B cell (primary cell): ENCODE measurements around the gene SH3D19. TPM values are rescaled to one million over a fixed set of nuclear protein-coding genes. Genes with fewer than 3 reads are reported as not detected.

Source experiments
- ATAC-seq: fragments of 200-7000 bp; cut with Tn5 transposase; one replicate; pipeline ENCODE4 v1.10.0; 2021; ENCODE audit warnings: low read depth, mild to moderate bottlenecking, moderate number of reproducible peaks, moderate library complexity
- CTCF ChIA-PET: fragments of 350-600 bp; sonication (Branson Sonifier 250); formaldehyde crosslinking; loops from one replicate; lab custom pipeline; 2021; ENCODE audit warnings: antibody characterized with exemption, inconsistent platforms; lab: Charles Lee
- POLR2A ChIA-PET: fragments of 350-600 bp; sonication (Branson Sonifier 250); formaldehyde crosslinking; loops from one replicate; lab custom pipeline; 2021; ENCODE audit warnings: antibody characterized with exemption; lab: Charles Lee
- DNase-seq: peaks from one replicate; pipeline ENCODE4 v3.0.0; 2013
- H2AFZ ChIP-seq: 2 replicates; pipeline ENCODE4 v1.6.1; 2012; ENCODE audit warnings: mild to moderate bottlenecking, low read depth, low read length; ENCODE audit not compliant: insufficient read depth, poor library complexity, severe bottlenecking
- H3K27ac ChIP-seq, 2 donors: 1 replicate in 1 of 2; 2 replicates in 1 of 2; pipeline ENCODE4 v1.5.1; 2012 to 2013; ENCODE audit warnings: low read length in 2 of 2, mild to moderate bottlenecking in 2 of 2, moderate library complexity in 1 of 2
- H3K27me3 ChIP-seq, 4 experiments: fragments of 200-600 bp in 1 of 4; sonication (generic) in 1 of 4; replicated peaks in 1 of 4; 1 replicate in 2 of 4; 2 replicates in 2 of 4; pipeline versions ENCODE4 v1.6.1 to v1.7.0; 2013 to 2016; ENCODE audit warnings: low read length in 3 of 4, mild to moderate bottlenecking in 2 of 4, mixed read lengths in 1 of 4, moderate library complexity in 1 of 4; ENCODE audit not compliant: insufficient read depth in 4 of 4, control insufficient read depth in 3 of 4; ENCODE audit errors: control extremely low read depth in 1 of 4
- H3K36me3 ChIP-seq, 2 experiments: replicated peaks in 1 of 2; 1 replicate in 1 of 2; 2 replicates in 1 of 2; pipeline versions ENCODE4 v1.6.1 to v1.7.1; 2013; ENCODE audit warnings: low read length in 1 of 2; ENCODE audit not compliant: insufficient read depth in 2 of 2, control insufficient read depth in 1 of 2; ENCODE audit errors: control extremely low read depth in 1 of 2, extremely low read depth in 1 of 2
- H3K4me1 ChIP-seq, 2 donors: fragments of 200-600 bp in 1 of 2; sonication (generic) in 1 of 2; 1 replicate in 1 of 2; 2 replicates in 1 of 2; pipeline versions ENCODE4 v1.5.1 to v1.6.1; 2013 to 2017; ENCODE audit warnings: low read length in 2 of 2; ENCODE audit not compliant: control insufficient read depth in 2 of 2, insufficient read depth in 2 of 2
- H3K4me2 ChIP-seq: replicated peaks from 2 replicates; pipeline ENCODE3; 2012; ENCODE audit warnings: mild to moderate bottlenecking, low read depth, low read length; ENCODE audit not compliant: poor library complexity, severe bottlenecking
- H3K4me3 ChIP-seq, 5 experiments: fragments of 200-600 bp in 1 of 5; sonication (generic) in 1 of 5; 1 replicate in 3 of 5; 2 replicates in 2 of 5; pipeline versions ENCODE4 v1.5.1 to v1.7.0; 2011 to 2016; ENCODE audit warnings: low read length in 4 of 5, mild to moderate bottlenecking in 4 of 5, low read depth in 2 of 5, control low read depth in 1 of 5, moderate library complexity in 1 of 5; ENCODE audit not compliant: insufficient read depth in 1 of 5; ENCODE audit errors: control extremely low read depth in 1 of 5, extremely low read depth in 1 of 5
- H3K79me2 ChIP-seq: fragments of 200-600 bp; sonication (generic); one replicate; pipeline ENCODE4 v1.6.0; 2016; ENCODE audit warnings: low read length; ENCODE audit not compliant: control insufficient read depth, insufficient read depth
- H3K9ac ChIP-seq: fragments of 200-600 bp; sonication (generic); 2 replicates; pipeline ENCODE4 v1.6.1; 2017; ENCODE audit warnings: mild to moderate bottlenecking, low read length, moderate library complexity
- H3K9me3 ChIP-seq, 3 donors: one replicate each; pipeline versions ENCODE4 v1.6.1 to v1.7.1; 2013; ENCODE audit warnings: low read length in 2 of 3; ENCODE audit not compliant: control insufficient read depth in 2 of 3, insufficient read depth in 1 of 3; ENCODE audit errors: control extremely low read depth in 1 of 3
- H4K20me1 ChIP-seq: 2 replicates; pipeline ENCODE4 v1.6.0; 2012; ENCODE audit warnings: mild to moderate bottlenecking, low read length; ENCODE audit not compliant: insufficient read depth, control insufficient read depth, poor library complexity, severe bottlenecking
- H3K27ac Mint-ChIP-seq: one replicate; pipeline ENCODE4 v1.8.0; 2021; ENCODE audit warnings: mixed read lengths
- H3K27me3 Mint-ChIP-seq: one replicate; pipeline ENCODE4 v1.8.0; 2021; ENCODE audit warnings: mixed read lengths
- H3K4me1 Mint-ChIP-seq: one replicate; pipeline ENCODE4 v1.8.0; 2021; ENCODE audit warnings: mixed read lengths
- H3K4me3 Mint-ChIP-seq: one replicate; pipeline ENCODE4 v1.8.0; 2021; ENCODE audit warnings: mixed read lengths
- H3K9me3 Mint-ChIP-seq: one replicate; pipeline ENCODE4 v1.8.0; 2022; ENCODE audit warnings: mixed read lengths; ENCODE audit not compliant: insufficient read depth
- EZH2 ChIP-seq: IDR thresholded peaks from 2 replicates; pipeline ENCODE4 v1.6.1; 2012; ENCODE audit warnings: borderline replicate concordance, low read depth, mild to moderate bottlenecking, moderate library complexity, low read length; ENCODE audit not compliant: insufficient read depth, poor library complexity, severe bottlenecking
- WGBS: methylation state at CpG from one replicate; pipeline ENCODE4 v1.1.5; 2013; ENCODE audit warnings: missing lambda C conversion rate; ENCODE audit not compliant: insufficient coverage; 5-methylcytosine and 5-hydroxymethylcytosine counted together
- intact Hi-C: fragments of 100-400 bp; cut with micrococcal nuclease; formaldehyde crosslinking; loops from one replicate; pipeline ENCODE4 v1.10.0; 2022
- polyA plus RNA-seq: library from polyadenylated mRNA; depleted of rRNA; stranded (reverse); fragments of >200 nt; gene quantifications from 2 replicates; pipeline ENCODE4 v1.2.3, GENCODE V29; 2012
- total RNA-seq, 2 donors: library from RNA; stranded (reverse); fragments of 120-200 nt in 1 of 2; gene quantifications; 1 replicate in 1 of 2; 2 replicates in 1 of 2; pipeline versions ENCODE4 v1.2.3 to v1.2.4, GENCODE V29; 2013 to 2022
- TF ChIP-seq, protein P1 (sequence below): fragments of 200-600 bp; IDR thresholded peaks from one replicate; pipeline ENCODE4 v1.8.0; 2022; ENCODE audit warnings: antibody characterized with exemption, mild to moderate bottlenecking

The SH3D19 gene
- total and polyA plus RNA-seq, 2 donors (not counting 1 experiment from before 2014, with no cell fraction given), result 0.01 TPM; not detected in 1

DNA sequence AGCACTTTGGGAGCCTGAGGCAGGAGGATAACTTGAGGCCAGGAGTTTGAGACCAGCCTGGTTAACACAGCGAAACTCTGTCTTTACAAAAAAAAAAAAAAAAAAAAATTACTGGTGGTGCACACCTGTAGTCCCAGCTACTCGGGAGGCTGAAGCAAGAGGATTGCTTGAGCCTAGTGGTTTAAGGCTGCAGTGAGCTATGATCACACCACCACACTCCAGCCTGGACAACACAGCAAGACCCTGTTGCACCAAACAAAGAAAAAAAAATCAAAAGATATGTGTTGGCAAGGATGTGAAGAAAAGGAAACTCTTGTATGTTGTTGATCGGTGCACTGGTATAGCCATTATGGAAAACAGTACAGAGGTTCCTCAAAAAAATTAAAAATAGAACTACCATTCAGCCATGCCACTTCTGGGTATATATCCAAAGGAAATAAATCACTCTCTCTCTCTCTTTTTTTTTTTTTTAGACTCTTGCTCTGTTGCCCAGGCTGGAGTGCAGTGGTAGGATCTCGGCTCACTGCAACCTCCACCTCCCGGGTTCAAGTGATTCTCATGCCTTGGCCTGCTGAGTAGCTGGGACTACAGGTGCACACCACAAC lies 15.2 kb downstream of the SH3D19 start:
- Histone ChIP-seq H3K9ac (no peak overlapping the region), H3K79me2 (no peaks in the 10 kb centered on the region), H3K4me3 (no peak overlapping the region), H3K4me2 (no peak overlapping the region), H3K27ac (no peak overlapping the region), H3K4me1 (no peaks in the 10 kb centered on the region), H2AFZ (no peak overlapping the region), H3K27me3 (no peaks in the 10 kb centered on the region), H3K9me3 (peaks cover 0 to 4% (median 0%) of the 10 kb centered on the region in 3 donors), H3K36me3 (no peaks in the 10 kb centered on the region), H4K20me1 (no peaks in the 10 kb centered on the region)
- CTCF ChIA-PET, result no interaction called here
- WGBS, result no CpG with 5 or more reads among the region's 5 CpGs
- POLR2A ChIA-PET, result no interaction called here
- H3K27ac Mint-ChIP-seq, result no peak overlapping the region
- no peak for DNase-seq
- intact Hi-C loops, result no loop called here
- no peak for ATAC-seq
- no peaks in the 10 kb centered on the region for H3K9me3 Mint-ChIP-seq
- no peak overlapping the region for H3K4me3 Mint-ChIP-seq
- no peaks in the 10 kb centered on the region for H3K4me1 Mint-ChIP-seq
- TF ChIP-seq, protein P1, sequence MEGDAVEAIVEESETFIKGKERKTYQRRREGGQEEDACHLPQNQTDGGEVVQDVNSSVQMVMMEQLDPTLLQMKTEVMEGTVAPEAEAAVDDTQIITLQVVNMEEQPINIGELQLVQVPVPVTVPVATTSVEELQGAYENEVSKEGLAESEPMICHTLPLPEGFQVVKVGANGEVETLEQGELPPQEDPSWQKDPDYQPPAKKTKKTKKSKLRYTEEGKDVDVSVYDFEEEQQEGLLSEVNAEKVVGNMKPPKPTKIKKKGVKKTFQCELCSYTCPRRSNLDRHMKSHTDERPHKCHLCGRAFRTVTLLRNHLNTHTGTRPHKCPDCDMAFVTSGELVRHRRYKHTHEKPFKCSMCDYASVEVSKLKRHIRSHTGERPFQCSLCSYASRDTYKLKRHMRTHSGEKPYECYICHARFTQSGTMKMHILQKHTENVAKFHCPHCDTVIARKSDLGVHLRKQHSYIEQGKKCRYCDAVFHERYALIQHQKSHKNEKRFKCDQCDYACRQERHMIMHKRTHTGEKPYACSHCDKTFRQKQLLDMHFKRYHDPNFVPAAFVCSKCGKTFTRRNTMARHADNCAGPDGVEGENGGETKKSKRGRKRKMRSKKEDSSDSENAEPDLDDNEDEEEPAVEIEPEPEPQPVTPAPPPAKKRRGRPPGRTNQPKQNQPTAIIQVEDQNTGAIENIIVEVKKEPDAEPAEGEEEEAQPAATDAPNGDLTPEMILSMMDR, result no peak
- no peak for TF ChIP-seq EZH2
- peaks cover under 1% of the 10 kb centered on the region for H3K27me3 Mint-ChIP-seq

DNA sequence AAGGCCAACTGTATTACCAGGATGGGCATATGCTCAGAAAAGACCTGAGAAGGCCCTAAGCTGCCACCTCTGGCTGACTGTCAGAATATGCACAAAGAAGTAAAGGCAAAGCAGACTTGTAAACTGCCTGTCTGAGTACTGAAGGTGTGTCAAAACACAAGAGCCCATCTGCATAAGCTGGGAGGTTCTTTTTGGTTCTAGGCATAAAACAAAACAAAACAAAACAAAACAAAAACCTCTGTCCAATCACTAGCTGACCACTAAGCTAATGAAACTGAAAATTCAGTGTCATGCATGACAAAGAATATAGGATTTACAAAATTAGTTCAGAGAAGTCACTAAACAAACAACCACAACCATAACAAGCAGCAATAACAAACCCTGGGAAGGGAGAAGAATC lies 20.6 kb downstream of the SH3D19 start:
- no peak for TF ChIP-seq EZH2
- TF ChIP-seq, protein P1, result no peak
- no peak overlapping the region for H3K27ac Mint-ChIP-seq
- intact Hi-C loops, result no loop called here
- Histone ChIP-seq H3K79me2 (no peaks in the 10 kb centered on the region), H3K9ac (no peak overlapping the region), H3K4me3 (no peak overlapping the region), H3K4me1 (no peaks in the 10 kb centered on the region), H2AFZ (no peak overlapping the region), H3K27me3 (no peaks in the 10 kb centered on the region), H3K27ac (no peak overlapping the region), H3K36me3 (no peaks in the 10 kb centered on the region), H4K20me1 (no peaks in the 10 kb centered on the region), H3K9me3 (peaks cover 0 to 4% (median 2%) of the 10 kb centered on the region in 3 donors), H3K4me2 (no peak overlapping the region)
- no peak for ATAC-seq
- no peak for DNase-seq
- ChIA-PET CTCF (no interaction called here), POLR2A (no interaction called here)
- H3K4me3 Mint-ChIP-seq, result no peak overlapping the region
- H3K4me1 Mint-ChIP-seq, result no peaks in the 10 kb centered on the region
- H3K9me3 Mint-ChIP-seq, result no peaks in the 10 kb centered on the region
- H3K27me3 Mint-ChIP-seq, result peaks cover 6% of the 10 kb centered on the region
